Activated T-helper 2 cell treated with anti-CD3 and anti-CD28 coated beads, Interferon-gamma antibody, Interleukin-2, Interleukin-4, amounts not matched to agents 10 μg/mL and 5 μg/mL and 100 μg/mL, durations not matched to agents 14 hours and 24 hours and 36 hours (primary cell): ENCODE data around the gene DMD. TPM values are rescaled to one million over a fixed set of nuclear protein-coding genes. Genes with fewer than 3 reads are reported as not detected.
"Not testable (repeated sequence)": the region's sequence is repeated elsewhere in the genome, so short reads cannot be mapped to it uniquely, and the experiment has no call there.

Experiments
- DNase-seq: peaks from one replicate; pipeline ENCODE4 v3.0.0; 2021; ENCODE audit warnings: low spot score
- H3K27ac Mint-ChIP-seq: one replicate; pipeline ENCODE4 v1.8.0; 2021; ENCODE audit warnings: mixed read lengths
- H3K27me3 Mint-ChIP-seq: one replicate; pipeline ENCODE4 v1.8.0; 2021; ENCODE audit warnings: low read depth, mixed read lengths
- H3K36me3 Mint-ChIP-seq: one replicate; pipeline ENCODE4 v1.8.0; 2021; ENCODE audit warnings: low read depth, mixed read lengths
- H3K4me1 Mint-ChIP-seq: one replicate; pipeline ENCODE4 v1.8.0; 2021; ENCODE audit warnings: low read depth, mixed read lengths
- H3K4me3 Mint-ChIP-seq: one replicate; pipeline ENCODE4 v1.8.0; 2021; ENCODE audit warnings: low read depth, mild to moderate bottlenecking, moderate library complexity, mixed read lengths
- H3K9me3 Mint-ChIP-seq: one replicate; pipeline ENCODE4 v1.8.0; 2021; ENCODE audit warnings: mixed read lengths
- intact Hi-C: fragments of 100-400 bp; cut with micrococcal nuclease; formaldehyde crosslinking; loops from one replicate; pipeline ENCODE4 v1.15.1; 2023
- total RNA-seq: library from RNA; stranded (reverse); gene quantifications from 2 replicates; pipeline ENCODE4 v1.2.3, GENCODE V29; 2022

DMD gene
- total RNA-seq, 1 donor from 2014 or later, result 0.84 TPM

- no peaks in the 10 kb centered on the region for H3K36me3 Mint-ChIP-seq
- H3K9me3 Mint-ChIP-seq, result peaks cover 9% of the 10 kb centered on the region
- no peak overlapping the region for H3K4me3 Mint-ChIP-seq
- DNase-seq, result no peak
- H3K27ac Mint-ChIP-seq, result no peak overlapping the region
- H3K27me3 Mint-ChIP-seq, result no peaks in the 10 kb centered on the region
- H3K4me1 Mint-ChIP-seq, result no peaks in the 10 kb centered on the region
- intact Hi-C loops, result no loop called here
Observed at GRCh38 chrX:33188286-33188685, 23.1 kb downstream of the DMD start.

- H3K27ac Mint-ChIP-seq, DNase-seq, intact Hi-C loops, H3K4me1 Mint-ChIP-seq, H3K27me3 Mint-ChIP-seq, H3K4me3 Mint-ChIP-seq, H3K9me3 Mint-ChIP-seq, H3K36me3 Mint-ChIP-seq: not testable (repeated sequence)
Observed at GRCh38 chrX:33184803-33185202, 26.5 kb downstream of the DMD start.

GRCh38 chrX:33183361-33183760 lies 28.0 kb downstream of the DMD start:
- H3K4me3 Mint-ChIP-seq, result no peak overlapping the region
- H3K9me3 Mint-ChIP-seq, result peaks cover 9% of the 10 kb centered on the region
- H3K27ac Mint-ChIP-seq, result no peak overlapping the region
- no peak for DNase-seq
- no peaks in the 10 kb centered on the region for H3K27me3 Mint-ChIP-seq
- H3K36me3 Mint-ChIP-seq, result no peaks in the 10 kb centered on the region
- no peaks in the 10 kb centered on the region for H3K4me1 Mint-ChIP-seq
- intact Hi-C loops, result no loop called here

- Mint-ChIP-seq H3K4me1 (no peaks in the 10 kb centered on the region), H3K9me3 (no peaks in the 10 kb centered on the region), H3K36me3 (no peaks in the 10 kb centered on the region), H3K27ac (no peak overlapping the region), H3K27me3 (no peaks in the 10 kb centered on the region), H3K4me3 (no peak overlapping the region)
- intact Hi-C loops, result no loop called here
- no peak for DNase-seq
Observed at GRCh38 chrX:33178690-33179089, 32.7 kb downstream of the DMD start.

GRCh38 chrX:33178218-33178617 lies 33.1 kb downstream of the DMD start:
- H3K4me1 Mint-ChIP-seq, result no peaks in the 10 kb centered on the region

GRCh38 chrX:33175201-33175600 lies 36.1 kb downstream of the DMD start:
- no peaks in the 10 kb centered on the region for H3K27me3 Mint-ChIP-seq
- intact Hi-C loops, result no loop called here

More at GRCh38 chrX:33178218-33178617, 33.1 kb downstream of the DMD start:
- DNase-seq, result no peak
- Mint-ChIP-seq H3K4me3 (no peak overlapping the region), H3K27ac (no peak overlapping the region), H3K9me3 (no peaks in the 10 kb centered on the region), H3K36me3 (no peaks in the 10 kb centered on the region), H3K27me3 (no peaks in the 10 kb centered on the region)
- intact Hi-C loops, result no loop called here

GRCh38 chrX:33171041-33171440 lies 40.3 kb downstream of the DMD start:
- H3K27me3 Mint-ChIP-seq, result no peaks in the 10 kb centered on the region
- H3K4me3 Mint-ChIP-seq, result no peak overlapping the region
- H3K4me1 Mint-ChIP-seq, result no peaks in the 10 kb centered on the region
- no peaks in the 10 kb centered on the region for H3K36me3 Mint-ChIP-seq
- intact Hi-C loops, result no loop called here
- H3K9me3 Mint-ChIP-seq, result peaks cover under 1% of the 10 kb centered on the region
- no peak overlapping the region for H3K27ac Mint-ChIP-seq
- no peak for DNase-seq

More at GRCh38 chrX:33175201-33175600, 36.1 kb downstream of the DMD start:
- H3K4me1 Mint-ChIP-seq, result no peaks in the 10 kb centered on the region
- no peak for DNase-seq
- H3K4me3 Mint-ChIP-seq, result no peak overlapping the region
- no peaks in the 10 kb centered on the region for H3K9me3 Mint-ChIP-seq
- H3K36me3 Mint-ChIP-seq, result no peaks in the 10 kb centered on the region
- no peak overlapping the region for H3K27ac Mint-ChIP-seq

GRCh38 chrX:33161829-33162228 lies 49.5 kb downstream of the DMD start:
- no peak overlapping the region for H3K27ac Mint-ChIP-seq
- no peaks in the 10 kb centered on the region for H3K27me3 Mint-ChIP-seq
- no peaks in the 10 kb centered on the region for H3K36me3 Mint-ChIP-seq
- intact Hi-C loops, result no loop called here
- DNase-seq, result no peak
- H3K9me3 Mint-ChIP-seq, result peaks cover 13% of the 10 kb centered on the region
- H3K4me3 Mint-ChIP-seq, result no peak overlapping the region
- no peaks in the 10 kb centered on the region for H3K4me1 Mint-ChIP-seq

GRCh38 chrX:33160273-33160672 lies 51.1 kb downstream of the DMD start:
- no peaks in the 10 kb centered on the region for H3K36me3 Mint-ChIP-seq
- DNase-seq, result no peak
- no peaks in the 10 kb centered on the region for H3K4me1 Mint-ChIP-seq
- intact Hi-C loops, result no loop called here
- no peaks in the 10 kb centered on the region for H3K27me3 Mint-ChIP-seq
- no peak overlapping the region for H3K4me3 Mint-ChIP-seq
- peaks cover 12% of the 10 kb centered on the region for H3K9me3 Mint-ChIP-seq
- no peak overlapping the region for H3K27ac Mint-ChIP-seq

- intact Hi-C loops, result no loop called here
- Mint-ChIP-seq H3K4me3 (no peak overlapping the region), H3K36me3 (no peaks in the 10 kb centered on the region), H3K27ac (no peak overlapping the region), H3K9me3 (peaks cover 8% of the 10 kb centered on the region), H3K27me3 (no peaks in the 10 kb centered on the region), H3K4me1 (no peaks in the 10 kb centered on the region)
- no peak for DNase-seq
Observed at GRCh38 chrX:33156152-33156726, 55.1 kb downstream of the DMD start.

- Mint-ChIP-seq H3K4me1 (no peaks in the 10 kb centered on the region), H3K36me3 (no peaks in the 10 kb centered on the region), H3K27me3 (no peaks in the 10 kb centered on the region), H3K9me3 (no peaks in the 10 kb centered on the region), H3K27ac (no peak overlapping the region), H3K4me3 (no peak overlapping the region)
- no peak for DNase-seq
- intact Hi-C loops, result no loop called here
Observed at GRCh38 chrX:33149580-33149979, 61.8 kb downstream of the DMD start.

- DNase-seq, result no peak
- Mint-ChIP-seq H3K36me3 (no peaks in the 10 kb centered on the region), H3K9me3 (no peaks in the 10 kb centered on the region), H3K4me1 (no peaks in the 10 kb centered on the region), H3K4me3 (no peak overlapping the region), H3K27me3 (no peaks in the 10 kb centered on the region), H3K27ac (no peak overlapping the region)
- intact Hi-C loops, result no loop called here
Observed at GRCh38 chrX:33149085-33149484, 62.3 kb downstream of the DMD start.

- Mint-ChIP-seq H3K27me3 (no peaks in the 10 kb centered on the region), H3K36me3 (no peaks in the 10 kb centered on the region), H3K9me3 (no peaks in the 10 kb centered on the region), H3K4me3 (no peak overlapping the region), H3K4me1 (no peaks in the 10 kb centered on the region), H3K27ac (no peak overlapping the region)
- DNase-seq, result no peak
- intact Hi-C loops, result no loop called here
Observed at GRCh38 chrX:33142331-33142730, 69.0 kb downstream of the DMD start.

- no peaks in the 10 kb centered on the region for H3K9me3 Mint-ChIP-seq
- H3K4me3 Mint-ChIP-seq, result no peak overlapping the region
- H3K27me3 Mint-ChIP-seq, result no peaks in the 10 kb centered on the region
- no peaks in the 10 kb centered on the region for H3K4me1 Mint-ChIP-seq
- no peaks in the 10 kb centered on the region for H3K36me3 Mint-ChIP-seq
- H3K27ac Mint-ChIP-seq, result no peak overlapping the region
- intact Hi-C loops, result no loop called here
- no peak for DNase-seq
Observed at GRCh38 chrX:33138677-33139249, 72.6 kb downstream of the DMD start.
